Panc1 (cell line): ENCODE measurements around the gene IDE. TPM values are rescaled to one million over a fixed set of nuclear protein-coding genes. Genes with fewer than 3 reads are reported as not detected.

Experiments used
- ATAC-seq: fragments of 200-7000 bp; cut with Tn5 transposase; 2 replicates; pipeline ENCODE4 v1.9.1; 2020; ENCODE audit warnings: mild to moderate bottlenecking, moderate library complexity
- BruUV-seq: library from RNA; stranded (reverse); fragments of 400-500 nt; replicated peaks from 2 replicates; lab custom pipeline; 2021; lab: Mats Ljungman, UMichigan
- CTCF ChIA-PET: fragments of 300-600 bp; sonication (Branson Sonifier 250); formaldehyde crosslinking; loops from one replicate; lab custom pipeline; 2022; ENCODE audit warnings: antibody characterized with exemption; lab: Charles Lee
- POLR2A ChIA-PET: fragments of 300-600 bp; sonication (Branson Sonifier 250); formaldehyde crosslinking; loops from one replicate; lab custom pipeline; 2022; ENCODE audit warnings: antibody characterized with exemption; lab: Charles Lee
- DNase-seq: peaks from one replicate; pipeline ENCODE4 v3.0.0-alpha.2; 2010; ENCODE audit warnings: low read depth, low spot score
- H3K27ac ChIP-seq: 2 replicates; pipeline ENCODE4 v1.5.1; 2011; ENCODE audit warnings: mild to moderate bottlenecking, low read length, inconsistent platforms
- H3K27me3 ChIP-seq: fragments of 200-500 bp; sonication (Bioruptor generic); 2 replicates; pipeline ENCODE4 v1.6.0; 2014; ENCODE audit warnings: low read length, inconsistent platforms; ENCODE audit not compliant: control insufficient read depth, insufficient read depth
- H3K36me3 ChIP-seq: fragments of 200-500 bp; sonication (Bioruptor generic); 2 replicates; pipeline ENCODE4 v1.5.1; 2014; ENCODE audit warnings: inconsistent platforms, mild to moderate bottlenecking, low read length, moderate library complexity; ENCODE audit not compliant: control insufficient read depth, insufficient read depth
- H3K4me1 ChIP-seq: 2 replicates; pipeline ENCODE4 v1.5.1; 2011; ENCODE audit warnings: inconsistent platforms, mild to moderate bottlenecking, low read length, moderate library complexity; ENCODE audit not compliant: control insufficient read depth, insufficient read depth
- H3K4me3 ChIP-seq, 2 experiments: 2 replicates each; pipeline ENCODE4 v1.5.1; 2011 to 2012; ENCODE audit warnings: low read depth in 2 of 2, low read length in 2 of 2, mild to moderate bottlenecking in 2 of 2, inconsistent platforms in 1 of 2, moderate library complexity in 1 of 2
- H3K9me3 ChIP-seq: fragments of 200-500 bp; sonication (Bioruptor generic); 2 replicates; pipeline ENCODE4 v1.5.1; 2014; ENCODE audit warnings: low read depth, mild to moderate bottlenecking, inconsistent platforms, low read length, moderate library complexity; ENCODE audit not compliant: control insufficient read depth, insufficient read depth
- CTCF ChIP-seq: fragments of 450-650 bp; IDR thresholded peaks from 2 replicates; pipeline ENCODE4 v1.5.1; 2017; ENCODE audit warnings: mild to moderate bottlenecking
- POLR2AphosphoS5 ChIP-seq: IDR thresholded peaks from 2 replicates; pipeline ENCODE4 v1.6.1; 2012; ENCODE audit warnings: mild to moderate bottlenecking, low read depth, low read length, moderate library complexity
- REST ChIP-seq, 2 experiments: IDR thresholded peaks; 2 replicates each; pipeline ENCODE4 v1.6.1; 2011 to 2012; ENCODE audit warnings: low read depth in 2 of 2, control low read depth in 1 of 2, low read length in 1 of 2, mild to moderate bottlenecking in 1 of 2, moderate library complexity in 1 of 2; ENCODE audit not compliant: insufficient read depth in 1 of 2
- SIN3A ChIP-seq: IDR thresholded peaks from 2 replicates; pipeline ENCODE4 v1.6.1; 2012; ENCODE audit warnings: low read depth, mild to moderate bottlenecking, low read length, moderate library complexity, borderline replicate concordance; ENCODE audit not compliant: insufficient read depth
- TCF7L2 ChIP-seq: IDR thresholded peaks from 2 replicates; pipeline ENCODE4 v1.6.1; 2011; ENCODE audit warnings: mild to moderate bottlenecking, low read depth, low read length, inconsistent platforms
- in situ Hi-C: cut with HindIII; loops from 2 replicates; pipeline ENCODE4 v1.10.0; 2016; ENCODE audit warnings: low sequenced_read_pairs, low pct_unique_long_range_greater_than_20kb
- intact Hi-C: fragments of 100-400 bp; cut with micrococcal nuclease; formaldehyde crosslinking; loops from one replicate; pipeline ENCODE4 v1.10.0; 2022; ENCODE audit not compliant: unreplicated experiment
- total RNA-seq: library from RNA; stranded (reverse); gene quantifications from one replicate; pipeline ENCODE4 v1.2.1, GENCODE V29; 2021; ENCODE audit not compliant: unreplicated experiment

IDE gene
- total RNA-seq, 1 experiment from 2014 or later, result 79.0 TPM

- Histone ChIP-seq H3K36me3 (no peaks in the 10 kb centered on the region; the same call in 1 of the 2 replicates), H3K27ac (peak overlapping the region; percentile 87), H3K4me1 (peaks cover 31% of the 10 kb centered on the region), H3K27me3 (no peaks in the 10 kb centered on the region), H3K4me3 (peak overlapping the region; percentile 79 to 81), H3K9me3 (no peaks in the 10 kb centered on the region)
- BruUV-seq, result TSS peak; percentile 73
- no peak for ATAC-seq
- in situ Hi-C loops, result no loop called here
- intact Hi-C loops, result no loop called here
- ChIA-PET CTCF (no interaction called here), POLR2A (no interaction called here)
- TF ChIP-seq POLR2AphosphoS5 (peak; percentile 38; the same call in 1 of the 2 replicates), CTCF (no peak), SIN3A (no peak)
- DNase-seq, result no peak
Measured at GRCh38 chr10:92593619-92594588, 20.0 kb upstream of the IDE start.

DNA sequence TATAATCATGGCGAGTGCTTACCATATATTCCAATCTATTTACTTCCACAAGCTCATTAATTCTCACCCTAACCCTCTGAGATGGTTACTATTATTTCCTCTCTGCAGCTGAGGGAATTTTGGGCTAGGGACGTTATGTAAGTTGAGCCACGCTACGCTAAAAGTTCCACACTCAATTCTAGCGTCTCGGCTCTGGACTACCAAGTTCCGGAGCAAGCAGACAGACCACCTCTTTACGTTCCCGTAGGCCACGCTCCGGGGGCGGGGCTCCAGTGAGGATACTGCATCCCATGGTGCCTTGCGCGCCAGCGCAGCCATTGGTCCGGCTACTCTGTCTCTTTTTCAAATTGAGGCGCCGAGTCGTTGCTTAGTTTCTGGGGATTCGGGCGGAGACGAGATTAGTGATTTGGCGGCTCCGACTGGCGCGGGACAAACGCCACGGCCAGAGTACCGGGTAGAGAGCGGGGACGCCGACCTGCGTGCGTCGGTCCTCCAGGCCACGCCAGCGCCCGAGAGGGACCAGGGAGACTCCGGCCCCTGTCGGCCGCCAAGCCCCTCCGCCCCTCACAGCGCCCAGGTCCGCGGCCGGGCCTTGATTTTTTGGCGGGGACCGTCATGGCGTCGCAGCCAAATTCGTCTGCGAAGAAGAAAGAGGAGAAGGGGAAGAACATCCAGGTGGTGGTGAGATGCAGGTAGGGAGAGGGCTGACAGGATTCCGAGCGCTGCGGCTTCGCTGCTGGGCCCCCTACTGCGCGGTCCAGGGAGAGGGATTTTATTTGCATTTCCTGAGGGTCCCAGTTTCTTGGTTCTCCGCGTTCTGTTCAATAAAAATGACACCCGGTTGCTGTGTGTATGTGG lies 19.1 kb upstream of the IDE start, which contains the start of gene KIF11:
TSS of gene KIF11 (plus strand) at position 370 of the 858 bp plus-strand sequence. CDS start at position 616, 246 bp downstream.
- DNase-seq (peak; percentile 93), ATAC-seq (peak; percentile 92)
- Histone ChIP-seq H3K4me3 (peak within 1 kb of the TSS; percentile 79 to 81), H3K27me3 (no peaks in the 10 kb centered on the region), H3K4me1 (peaks cover 31% of the 10 kb centered on the region), H3K36me3 (no peaks in the 10 kb centered on the region; the same call in 1 of the 2 replicates), H3K27ac (peak within 1 kb of the TSS; percentile 87), H3K9me3 (no peaks in the 10 kb centered on the region)
- BruUV-seq, result no TSS peak
- in situ Hi-C loops, result no loop called here
- CTCF ChIA-PET, result no interaction called here
- POLR2A ChIA-PET, result no interaction called here
- TF ChIP-seq REST (IDR thresholded peaks at IDR 0.05; ENCODE audit: insufficient read depth in 1 of 2, low read depth in 2 of 2, low read length in 1 of 2) (no peak), TCF7L2 (no peak; the same call in 1 of the 2 replicates), CTCF (no peak), POLR2AphosphoS5 (peak; percentile 99), SIN3A (peak; percentile 94; the same call in 1 of the 2 replicates)
- intact Hi-C loops, result no loop called here
